ENCODE results near the gene C1QTNF1.

C1QTNF1 gene

DNA sequence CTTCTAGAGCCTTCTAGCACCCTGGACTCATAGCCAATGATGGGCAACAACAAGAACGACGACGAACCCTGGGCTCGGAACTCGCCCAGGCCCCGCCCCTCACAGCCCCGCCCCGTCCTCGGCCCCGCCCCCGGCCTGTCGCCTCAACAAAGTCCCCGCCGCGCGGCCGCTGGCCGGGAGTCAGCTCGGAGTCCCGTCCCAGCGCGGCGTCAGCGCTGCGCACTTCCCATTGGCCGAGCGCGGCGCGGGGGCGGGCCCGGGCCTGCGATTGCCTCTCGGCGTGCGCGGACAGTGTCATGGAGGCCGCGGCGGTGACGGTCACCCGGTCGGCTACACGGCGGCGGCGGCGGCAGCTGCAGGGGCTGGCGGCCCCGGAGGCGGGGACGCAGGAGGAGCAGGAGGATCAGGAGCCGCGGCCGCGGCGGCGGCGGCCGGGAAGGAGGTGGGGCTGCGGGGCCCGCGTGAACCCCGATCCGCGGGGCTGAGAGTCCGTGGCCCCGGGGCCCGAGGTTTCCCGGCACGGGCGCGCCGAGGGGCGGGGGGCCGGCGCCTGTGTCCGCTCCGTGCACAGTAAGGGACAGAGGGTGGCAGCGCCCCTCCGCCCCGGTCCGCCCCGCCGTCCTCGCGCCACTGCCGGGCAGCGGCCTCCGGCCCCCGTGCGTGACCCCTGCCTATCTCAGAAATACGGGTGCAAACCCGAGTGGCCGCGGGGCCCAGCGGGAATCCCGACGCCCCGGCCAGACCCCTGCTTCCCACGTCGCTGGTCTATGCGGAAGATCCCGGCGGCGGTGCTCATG, 50.9 kb downstream of the C1QTNF1 start, which contains the start of gene ENGASE:
Gene ENGASE (plus strand): TSS at position 176 of the 797 bp plus-strand sequence. CDS start 121 bp downstream, at position 297.
- peaks cover 17% of the 10 kb centered on the region for H3K4me1 Mint-ChIP-seq
- DNase-seq: peak; percentile 93
- peak within 1 kb of the TSS; percentile 83 for H3K27ac Mint-ChIP-seq
- peak within 1 kb of the TSS; percentile 87 for H3K4me3 Mint-ChIP-seq
- no peaks in the 10 kb centered on the region for H3K9me3 Mint-ChIP-seq
- no peaks in the 10 kb centered on the region for H3K27me3 Mint-ChIP-seq
- peaks cover 2% of the 10 kb centered on the region for H3K36me3 Mint-ChIP-seq (ENCODE audit: low read depth)
- ATAC-seq: peak; percentile 98

DNA sequence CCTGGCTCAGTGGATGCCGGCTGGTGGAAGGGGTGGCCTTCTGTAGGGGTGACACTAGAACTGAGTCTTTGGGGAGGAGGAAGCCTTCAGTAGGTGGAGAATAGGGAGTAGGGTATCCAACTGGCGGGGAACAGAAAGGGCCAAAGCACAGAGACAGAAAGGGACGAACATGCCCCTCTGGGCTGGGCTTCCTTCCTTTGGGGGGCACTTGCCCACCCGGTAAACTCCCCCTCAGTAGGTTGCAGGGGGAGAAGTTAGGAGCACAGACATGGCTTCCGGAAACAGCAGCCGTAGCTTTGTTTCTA, 51.4 kb downstream of the C1QTNF1 start:
- H3K36me3 Mint-ChIP-seq (ENCODE audit: low read depth): peaks cover 2% of the 10 kb centered on the region
- peak; percentile 26 for ATAC-seq
- H3K27ac Mint-ChIP-seq: peak overlapping the region; percentile 83
- no peaks in the 10 kb centered on the region for H3K9me3 Mint-ChIP-seq
- H3K27me3 Mint-ChIP-seq: no peaks in the 10 kb centered on the region
- peak; percentile 34 for DNase-seq
- peaks cover 17% of the 10 kb centered on the region for H3K4me1 Mint-ChIP-seq
- peak overlapping the region; percentile 87 for H3K4me3 Mint-ChIP-seq

DNA sequence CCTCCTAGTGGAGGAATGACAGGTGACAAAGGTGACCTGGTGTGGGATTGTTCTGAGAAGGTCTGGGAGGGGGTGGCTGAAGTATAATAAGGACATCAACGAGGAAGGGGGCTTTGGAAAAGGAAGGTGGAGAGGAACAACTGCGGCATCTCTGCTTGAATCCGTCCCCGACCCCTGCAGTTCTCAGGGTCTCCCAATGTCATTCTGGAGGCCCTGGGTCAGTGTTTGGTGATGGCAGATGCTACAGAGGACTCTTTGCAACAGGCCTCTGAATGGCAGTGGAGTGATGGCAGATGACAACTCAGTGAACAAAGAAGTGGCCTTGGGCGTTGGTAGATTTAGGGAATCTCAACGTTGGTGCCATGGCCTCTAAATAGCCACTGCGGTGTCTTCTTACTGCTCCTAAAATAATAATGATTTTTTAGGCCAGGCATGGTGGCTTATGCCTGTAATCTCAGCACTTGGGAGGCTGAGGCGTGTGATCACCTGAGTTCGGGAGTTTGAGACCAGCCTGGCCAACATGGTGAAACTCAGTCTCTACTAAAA, 52.0 kb downstream of the C1QTNF1 start:
- Mint-ChIP-seq H3K27ac (peak overlapping the region; percentile 83), H3K27me3 (no peaks in the 10 kb centered on the region), H3K4me1 (peaks cover 17% of the 10 kb centered on the region), H3K9me3 (no peaks in the 10 kb centered on the region), H3K4me3 (peak overlapping the region; percentile 87), H3K36me3 (ENCODE audit: low read depth) (peaks cover 4% of the 10 kb centered on the region)
- no peak for DNase-seq
- ATAC-seq: no peak

DNA sequence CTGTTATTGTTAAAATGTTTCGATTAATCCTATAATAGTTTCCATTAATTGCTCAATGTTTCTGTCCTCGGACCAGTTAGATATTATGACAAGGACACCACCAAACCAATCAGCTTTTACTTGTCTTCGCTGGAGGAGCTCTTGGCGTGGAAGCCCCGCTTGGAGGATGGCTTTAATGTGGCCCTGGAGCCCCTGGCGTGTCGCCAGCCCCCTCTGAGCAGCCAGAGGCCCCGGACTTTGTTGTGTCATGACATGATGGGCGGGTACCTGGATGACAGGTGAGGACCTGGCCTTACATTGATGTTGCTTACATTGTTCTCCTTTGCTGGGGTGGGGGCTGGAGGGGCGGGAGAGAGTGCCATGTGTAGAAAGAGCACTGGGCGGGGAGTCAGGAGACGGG, 53.6 kb downstream of the C1QTNF1 start:
- Mint-ChIP-seq H3K27ac (no peak overlapping the region), H3K27me3 (no peaks in the 10 kb centered on the region), H3K9me3 (no peaks in the 10 kb centered on the region), H3K4me1 (peaks cover 17% of the 10 kb centered on the region), H3K4me3 (no peak overlapping the region), H3K36me3 (ENCODE audit: low read depth) (peaks cover 4% of the 10 kb centered on the region)
- DNase-seq (no peak), ATAC-seq (no peak)

DNA sequence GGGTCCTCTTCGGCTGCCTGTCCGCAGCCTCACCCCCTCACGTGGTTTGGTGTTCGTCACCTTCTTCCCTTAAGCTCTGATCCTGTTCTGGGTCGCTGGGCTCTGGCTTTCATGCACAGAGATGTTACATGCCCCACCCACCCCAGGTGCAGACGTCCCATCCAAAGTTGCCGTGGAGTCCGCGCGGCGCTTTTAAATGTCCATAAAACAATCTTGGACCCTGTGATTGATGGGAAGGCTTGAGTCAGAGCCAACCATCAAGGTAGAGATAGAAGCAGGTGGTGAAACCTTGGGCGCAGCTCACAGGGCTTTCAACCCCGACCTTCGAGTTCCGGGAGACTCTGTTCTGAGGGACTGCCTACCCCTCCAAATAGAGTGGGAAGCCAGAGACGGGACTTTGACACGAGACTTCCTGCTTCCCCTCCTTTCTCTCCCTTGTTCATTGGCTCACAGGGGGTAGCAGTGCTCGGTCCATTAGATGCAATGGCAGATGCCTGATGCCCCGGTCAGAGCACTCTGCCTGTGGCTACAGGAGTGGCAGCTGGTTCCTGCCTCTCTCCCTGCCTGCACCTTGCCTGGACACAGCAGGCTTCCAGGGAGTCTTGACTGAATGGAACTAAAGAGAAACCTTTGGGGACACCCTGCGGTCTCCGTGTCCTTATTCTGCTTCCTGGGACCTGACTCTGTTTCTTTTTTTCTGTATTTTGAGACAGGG, 54.7 kb downstream of the C1QTNF1 start:
- peaks cover 4% of the 10 kb centered on the region for H3K36me3 Mint-ChIP-seq (ENCODE audit: low read depth)
- no peak for DNase-seq

DNA sequence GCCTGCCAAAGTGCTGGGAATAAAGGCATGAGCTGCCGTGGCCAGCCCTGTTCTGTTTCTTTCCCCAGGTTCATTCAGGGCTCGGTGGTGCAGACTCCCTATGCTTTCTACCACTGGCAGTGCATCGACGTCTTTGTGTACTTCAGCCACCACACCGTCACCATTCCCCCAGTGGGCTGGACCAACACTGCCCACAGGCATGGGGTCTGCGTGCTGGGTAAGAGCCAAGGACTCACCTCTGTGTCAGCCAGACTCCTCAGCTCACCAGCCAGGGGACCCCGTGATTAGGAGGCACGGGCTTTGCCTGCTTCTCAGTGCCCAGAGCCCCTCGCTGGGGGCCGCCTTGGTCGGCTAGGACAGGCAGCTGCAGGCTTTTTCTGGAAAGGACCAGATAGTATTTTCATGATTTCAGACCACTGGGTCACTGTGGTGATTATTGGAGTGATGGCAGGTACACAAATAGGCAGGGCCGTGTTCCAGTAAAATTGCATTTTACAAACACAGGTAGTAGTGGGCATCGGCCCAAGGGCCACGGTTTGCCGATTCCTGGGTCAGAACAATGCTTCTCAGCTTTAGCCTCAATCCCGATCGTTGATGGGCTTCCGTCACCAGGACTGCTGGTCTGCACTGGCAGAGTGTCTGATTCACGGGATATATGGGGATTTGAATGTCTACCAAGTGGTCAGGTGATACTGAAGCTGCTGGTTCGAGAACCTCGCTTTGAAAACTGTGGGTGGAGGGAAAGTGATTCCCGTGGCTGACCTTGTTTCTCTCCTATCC, 55.6 kb downstream of the C1QTNF1 start:
- H3K4me1 Mint-ChIP-seq: peaks cover 14% of the 10 kb centered on the region
- no peaks in the 10 kb centered on the region for H3K27me3 Mint-ChIP-seq
- no peak for DNase-seq
- no peak for ATAC-seq
- H3K9me3 Mint-ChIP-seq: no peaks in the 10 kb centered on the region
- H3K36me3 Mint-ChIP-seq (ENCODE audit: low read depth): peaks cover 4% of the 10 kb centered on the region
- H3K27ac Mint-ChIP-seq: no peak overlapping the region
- no peak overlapping the region for H3K4me3 Mint-ChIP-seq

More for the DNA sequence above, 54.7 kb downstream of the C1QTNF1 start:
- no peak overlapping the region for H3K4me3 Mint-ChIP-seq
- no peaks in the 10 kb centered on the region for H3K9me3 Mint-ChIP-seq
- no peak for ATAC-seq
- H3K27me3 Mint-ChIP-seq: no peaks in the 10 kb centered on the region
- peaks cover 17% of the 10 kb centered on the region for H3K4me1 Mint-ChIP-seq
- H3K27ac Mint-ChIP-seq: no peak overlapping the region

DNA sequence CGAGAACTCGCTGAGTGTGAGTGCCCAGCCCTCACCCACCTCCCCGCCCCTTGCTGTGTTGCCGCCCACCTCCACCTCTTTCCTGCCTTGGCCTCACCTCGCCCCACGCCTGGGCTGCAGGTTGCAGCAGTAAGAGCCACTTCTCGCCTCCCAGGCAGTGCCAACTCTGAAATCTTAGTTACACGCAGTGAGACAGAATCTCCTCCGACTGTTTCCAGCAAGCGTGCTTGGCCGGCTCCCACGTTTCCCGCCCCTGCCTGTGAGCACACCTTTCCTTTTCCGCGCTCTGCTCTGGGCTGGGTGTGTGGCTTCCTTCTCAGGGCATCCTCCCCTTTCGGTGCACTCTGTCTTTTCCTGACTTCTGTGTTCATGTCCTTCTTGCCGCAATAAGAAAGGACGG, 56.4 kb downstream of the C1QTNF1 start:
- DNase-seq: no peak
- Mint-ChIP-seq H3K9me3 (no peaks in the 10 kb centered on the region), H3K36me3 (ENCODE audit: low read depth) (peaks cover 4% of the 10 kb centered on the region), H3K27me3 (no peaks in the 10 kb centered on the region), H3K27ac (no peak overlapping the region), H3K4me3 (no peak overlapping the region), H3K4me1 (peaks cover 13% of the 10 kb centered on the region)
- ATAC-seq: no peak

DNA sequence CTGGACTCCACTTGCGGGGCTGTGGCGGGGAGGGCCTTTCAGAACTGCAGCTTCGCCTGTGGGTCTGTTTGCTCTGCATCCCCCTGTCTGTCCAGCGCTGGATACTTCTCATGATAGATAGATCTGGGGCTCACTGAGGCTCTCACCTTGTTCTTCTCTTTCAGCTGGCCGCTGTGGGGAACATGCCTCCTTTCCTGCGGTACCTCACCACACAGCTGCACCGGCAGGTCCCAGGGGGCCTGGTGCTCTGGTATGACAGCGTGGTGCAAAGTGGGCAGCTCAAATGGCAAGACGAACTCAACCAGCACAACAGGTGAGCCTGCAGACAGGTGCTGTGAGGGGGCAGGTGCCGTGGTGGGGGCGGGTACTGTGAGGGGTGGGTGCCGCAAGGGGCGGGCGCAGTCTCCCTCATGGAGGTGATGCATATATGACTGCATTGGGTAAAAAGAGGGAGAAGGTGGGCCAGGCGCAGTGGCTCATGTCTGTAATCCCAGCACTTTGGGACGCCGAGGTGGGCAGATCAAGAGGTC, 56.9 kb downstream of the C1QTNF1 start:
- H3K36me3 Mint-ChIP-seq (ENCODE audit: low read depth): peaks cover 4% of the 10 kb centered on the region
- DNase-seq: no peak
- no peak for ATAC-seq
- peaks cover 8% of the 10 kb centered on the region for H3K4me1 Mint-ChIP-seq
- H3K4me3 Mint-ChIP-seq: no peak overlapping the region
- no peaks in the 10 kb centered on the region for H3K9me3 Mint-ChIP-seq
- H3K27ac Mint-ChIP-seq: no peak overlapping the region
- H3K27me3 Mint-ChIP-seq: no peaks in the 10 kb centered on the region

DNA sequence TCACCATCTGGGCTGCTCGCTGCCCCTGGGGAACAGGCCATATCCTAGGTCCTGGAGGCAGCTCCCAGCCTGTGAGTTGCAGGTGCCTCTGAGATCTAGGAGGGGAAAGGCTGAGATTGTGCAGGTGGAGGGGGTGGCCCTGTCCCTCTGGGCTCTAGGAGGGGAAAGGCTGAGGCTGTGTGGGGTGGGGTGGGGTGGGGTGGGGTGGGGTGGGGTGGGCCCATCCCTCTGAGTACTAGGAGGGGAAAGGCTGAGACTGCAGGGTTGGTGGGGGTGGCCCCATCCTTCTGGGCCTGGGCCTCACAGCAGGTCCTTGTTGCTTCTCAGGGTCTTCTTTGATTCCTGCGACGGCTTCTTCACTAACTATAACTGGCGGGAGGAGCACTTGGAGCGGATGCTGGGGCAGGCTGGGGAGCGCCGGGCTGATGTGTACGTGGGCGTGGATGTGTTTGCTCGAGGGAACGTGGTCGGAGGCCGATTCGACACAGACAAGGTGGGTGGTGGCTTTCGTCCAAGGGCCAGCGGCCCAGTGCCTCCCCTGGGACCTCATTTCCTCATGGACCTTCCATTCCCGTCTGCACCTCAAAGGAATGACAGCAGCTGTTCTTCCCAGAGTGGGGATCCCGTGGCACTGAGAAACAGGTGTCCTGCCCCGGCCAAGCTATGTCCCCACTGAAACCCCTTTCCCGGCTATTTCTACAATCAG, 57.8 kb downstream of the C1QTNF1 start:
- peaks cover 4% of the 10 kb centered on the region for H3K36me3 Mint-ChIP-seq (ENCODE audit: low read depth)
- no peaks in the 10 kb centered on the region for H3K9me3 Mint-ChIP-seq
- no peaks in the 10 kb centered on the region for H3K4me1 Mint-ChIP-seq
- no peaks in the 10 kb centered on the region for H3K27me3 Mint-ChIP-seq
- no peak overlapping the region for H3K4me3 Mint-ChIP-seq
- H3K27ac Mint-ChIP-seq: peak overlapping the region; percentile 62
- ATAC-seq: no peak
- no peak for DNase-seq

DNA sequence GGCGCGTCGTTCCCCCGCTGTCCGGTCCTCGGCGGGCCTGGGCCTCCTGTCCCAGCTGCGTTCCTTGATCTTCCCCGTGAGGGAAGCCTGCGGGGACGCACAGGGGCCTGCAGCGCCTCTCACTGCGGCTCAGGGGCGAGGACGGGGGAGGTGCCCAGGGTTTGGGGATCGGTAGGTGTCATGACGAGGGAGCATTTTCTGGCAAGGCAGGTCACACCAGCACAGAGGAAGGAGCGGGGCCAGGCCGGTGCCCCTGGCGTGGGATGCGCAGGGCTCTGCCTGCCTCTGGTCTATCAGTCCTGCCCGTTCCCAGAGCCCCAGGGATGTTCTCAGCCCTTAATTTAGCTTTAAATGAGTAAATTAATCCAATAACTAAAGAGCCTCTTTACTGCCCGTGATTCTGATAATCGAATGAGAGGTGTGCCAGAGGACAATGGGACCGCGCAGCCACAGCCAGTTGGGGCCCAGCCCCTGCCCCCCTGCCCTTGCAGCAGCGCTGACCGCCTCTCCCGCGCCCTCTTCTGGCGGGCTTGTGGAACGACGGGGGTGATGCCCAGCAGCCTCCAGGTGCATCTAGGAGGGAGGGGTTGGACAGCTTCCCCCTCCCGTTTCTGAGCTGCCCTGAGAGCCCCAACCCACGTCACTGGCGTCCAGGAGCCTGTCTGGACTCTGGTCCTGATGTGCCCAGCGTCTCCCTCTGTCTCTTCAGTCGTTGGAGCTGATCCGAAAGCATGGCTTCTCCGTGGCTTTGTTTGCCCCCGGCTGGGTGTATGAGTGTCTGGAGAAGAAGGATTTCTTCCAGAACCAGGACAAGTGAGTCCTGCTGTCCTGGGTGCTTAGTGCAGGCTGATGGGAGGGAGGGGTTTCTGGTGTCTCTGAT, 58.6 kb downstream of the C1QTNF1 start:
- Mint-ChIP-seq H3K9me3 (no peaks in the 10 kb centered on the region), H3K4me1 (no peaks in the 10 kb centered on the region), H3K27ac (no peak overlapping the region), H3K4me3 (no peak overlapping the region), H3K36me3 (ENCODE audit: low read depth) (peaks cover 4% of the 10 kb centered on the region), H3K27me3 (no peaks in the 10 kb centered on the region)
- peak; percentile 67 for DNase-seq
- ATAC-seq: no peak

DNA sequence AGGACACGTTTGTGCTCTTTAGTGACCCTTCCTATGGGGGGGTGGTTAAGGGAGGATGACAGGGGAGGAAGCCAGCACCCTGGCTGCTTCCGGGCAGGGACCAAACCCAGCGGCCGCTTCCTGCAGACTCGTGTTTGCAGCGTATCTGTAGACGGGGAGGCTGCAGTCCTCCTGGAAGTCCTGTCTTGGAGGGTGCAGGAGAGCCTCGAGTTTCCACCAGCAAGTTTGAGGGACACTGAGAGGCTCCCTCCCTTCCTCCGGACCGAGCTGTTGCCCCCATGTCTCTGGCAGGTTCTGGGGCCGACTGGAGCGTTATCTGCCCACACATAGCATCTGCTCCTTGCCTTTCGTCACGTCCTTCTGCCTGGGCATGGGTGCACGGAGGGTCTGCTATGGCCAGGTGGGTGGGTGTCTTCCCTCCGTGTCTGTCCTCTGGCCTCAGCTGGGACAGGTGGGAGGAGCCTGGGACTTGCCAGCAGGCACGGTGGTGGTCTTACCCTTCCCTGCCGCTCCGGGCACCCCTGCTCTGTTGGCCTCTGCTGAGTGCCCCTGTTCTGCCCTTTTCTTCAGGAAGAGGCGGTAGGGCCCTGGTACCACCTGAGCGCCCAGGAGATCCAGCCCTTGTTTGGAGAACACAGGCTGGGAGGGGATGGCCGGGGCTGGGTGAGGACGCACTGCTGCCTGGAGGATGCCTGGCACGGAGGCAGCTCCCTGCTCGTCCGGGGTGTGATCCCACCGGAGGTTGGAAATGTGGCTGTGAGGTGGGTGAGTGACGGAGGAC, 59.4 kb downstream of the C1QTNF1 start:
- H3K4me3 Mint-ChIP-seq: no peak overlapping the region

DNA sequence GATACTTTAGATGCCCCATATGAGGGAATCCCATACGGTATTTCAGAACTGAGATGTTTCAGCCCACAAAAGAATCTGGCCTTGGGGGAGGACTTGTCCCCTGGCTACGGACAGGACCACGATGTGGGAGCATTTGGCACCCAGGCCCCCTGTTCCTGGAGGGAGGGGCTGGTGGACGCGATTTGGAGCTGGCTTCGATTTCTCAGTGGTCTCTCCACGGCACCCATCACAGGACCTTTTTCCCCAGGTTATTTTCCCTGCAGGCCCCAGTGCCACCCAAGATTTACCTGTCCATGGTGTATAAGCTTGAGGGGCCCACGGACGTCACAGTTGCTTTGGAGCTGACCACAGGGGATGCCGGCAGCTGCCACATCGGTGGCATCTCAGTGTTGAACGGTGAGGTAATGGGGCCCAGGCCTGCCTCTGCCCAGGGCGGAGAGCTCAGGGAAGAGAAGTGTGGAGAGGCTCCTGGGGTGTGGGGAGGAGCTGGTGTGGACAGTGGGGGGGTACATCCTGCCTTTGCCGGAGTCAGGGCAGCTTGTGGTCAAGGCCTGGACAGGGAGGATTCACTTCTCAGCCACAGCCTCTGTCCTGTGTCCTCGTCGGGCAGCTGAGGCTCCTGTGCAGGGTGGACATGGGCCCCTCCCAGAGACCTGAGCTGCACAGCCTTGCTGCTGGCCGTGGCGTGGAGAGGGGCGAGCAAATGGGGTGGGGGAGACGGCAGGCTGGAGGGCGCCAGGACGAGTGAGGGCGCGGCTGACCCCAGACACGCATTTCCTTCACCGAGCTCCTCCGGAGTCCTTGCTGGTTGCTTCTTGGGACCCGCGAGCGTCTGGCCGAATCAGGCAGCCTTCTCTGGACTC, 60.6 kb downstream of the C1QTNF1 start:
- DNase-seq: no peak
- Mint-ChIP-seq H3K27me3 (no peaks in the 10 kb centered on the region), H3K9me3 (no peaks in the 10 kb centered on the region), H3K4me1 (no peaks in the 10 kb centered on the region), H3K27ac (no peak overlapping the region), H3K4me3 (no peak overlapping the region), H3K36me3 (ENCODE audit: low read depth) (peaks cover 1% of the 10 kb centered on the region)
- no peak for ATAC-seq

More for the DNA sequence above, 59.4 kb downstream of the C1QTNF1 start:
- DNase-seq (no peak), ATAC-seq (no peak)
- no peaks in the 10 kb centered on the region for H3K4me1 Mint-ChIP-seq
- H3K27ac Mint-ChIP-seq: no peak overlapping the region
- no peaks in the 10 kb centered on the region for H3K27me3 Mint-ChIP-seq
- H3K36me3 Mint-ChIP-seq (ENCODE audit: low read depth): peaks cover 4% of the 10 kb centered on the region
- H3K9me3 Mint-ChIP-seq: no peaks in the 10 kb centered on the region

All from activated naive CD8-positive, alpha-beta T cell treated with anti-CD3 and anti-CD28 coated beads, Interleukin-2, amount 50 U/mL, for 24 hours (primary cell).